GM18517 (cell line): Measurements from ENCODE around the gene EXOC6.

Source experiments
- ATAC-seq: cut with Tn5 transposase; IDR thresholded peaks from one replicate; pipeline ENCODE4 v1.9.1; 2021; ENCODE audit warnings: mild to moderate bottlenecking, moderate library complexity; ENCODE audit not compliant: unreplicated experiment

EXOC6 gene

GRCh38 chr10:93062514-93063143, 214.3 kb downstream of the EXOC6 start:
- ATAC-seq = no peak

GRCh38 chr10:93063144-93063976, 215.0 kb downstream of the EXOC6 start:
- ATAC-seq = no peak

- no peak for ATAC-seq
Measured at GRCh38 chr10:93063977-93064660, 215.8 kb downstream of the EXOC6 start.

- ATAC-seq = no peak
Measured at GRCh38 chr10:93064874-93065660, 216.7 kb downstream of the EXOC6 start.

- no peak for ATAC-seq
Measured at GRCh38 chr10:93065675-93066543, 217.6 kb downstream of the EXOC6 start.

- no peak for ATAC-seq
Measured at GRCh38 chr10:93066544-93066913, 218.2 kb downstream of the EXOC6 start.

- no peak for ATAC-seq
Measured at GRCh38 chr10:93067443-93068365, 219.4 kb downstream of the EXOC6 start.

GRCh38 chr10:93068411-93069244, 220.3 kb downstream of the EXOC6 start:
- no peak for ATAC-seq

GRCh38 chr10:93069245-93069561, 220.9 kb downstream of the EXOC6 start:
- ATAC-seq = no peak

- no peak for ATAC-seq
Measured at GRCh38 chr10:93070378-93071176, 222.3 kb downstream of the EXOC6 start.

GRCh38 chr10:93071177-93071472, 222.8 kb downstream of the EXOC6 start:
- ATAC-seq = no peak

- no peak for ATAC-seq
Measured at GRCh38 chr10:93071674-93072224, 223.4 kb downstream of the EXOC6 start.

GRCh38 chr10:93072225-93072712, 223.9 kb downstream of the EXOC6 start:
- ATAC-seq = no peak

- ATAC-seq = no peak
Measured at GRCh38 chr10:93072713-93073538, 224.6 kb downstream of the EXOC6 start.

GRCh38 chr10:93073539-93074146, 225.3 kb downstream of the EXOC6 start, which contains the start of gene CYP26A1:
Gene CYP26A1 (plus strand): TSS chr10:93073893. CDS start chr10:93073935, 42 bp downstream.
- ATAC-seq = no peak

GRCh38 chr10:93074147-93074596, 225.9 kb downstream of the EXOC6 start:
- ATAC-seq = no peak
